Sigmoid colon (tissue), 7 donors: ENCODE results near the gene MARCKS. TPM values are rescaled to one million over a fixed set of nuclear protein-coding genes. Genes with fewer than 3 reads are reported as not detected.

Source experiments
- DNase-seq: peaks from one replicate; pipeline ENCODE4 v3.0.0-alpha.2; 2019
- H3K27ac ChIP-seq, 4 donors: fragments of 200-600 bp; sonication (generic); one replicate each; pipeline ENCODE4 v1.5.1; 2016 to 2019; ENCODE audit warnings: mild to moderate bottlenecking in 1 of 4
- H3K27me3 ChIP-seq, 3 donors: fragments of 200-600 bp; sonication (generic); one replicate each; pipeline ENCODE4 v1.5.1; 2019; ENCODE audit warnings: mild to moderate bottlenecking in 1 of 3
- H3K36me3 ChIP-seq, 4 donors: fragments of 200-600 bp; sonication (generic); one replicate each; pipeline ENCODE4 v1.5.1; 2016 to 2019
- H3K4me1 ChIP-seq, 4 donors: fragments of 200-600 bp; sonication (generic); one replicate each; pipeline ENCODE4 v1.5.1; 2017 to 2019
- H3K4me3 ChIP-seq, 4 donors: fragments of 200-600 bp; sonication (generic); one replicate each; pipeline ENCODE4 v1.5.1; 2017 to 2019; ENCODE audit warnings: mild to moderate bottlenecking in 2 of 4, moderate library complexity in 1 of 4
- H3K9me3 ChIP-seq, 4 donors: fragments of 200-600 bp in 3 of 4; sonication (generic) in 3 of 4; one replicate each; pipeline versions ENCODE4 v1.5.1 to v1.6.1; 2013 to 2019
- CTCF ChIP-seq, 4 experiments: fragments of 450-650 bp in 3 of 4; fragments of 200-600 bp in 1 of 4; IDR thresholded peaks; one replicate each; pipeline ENCODE4 v1.5.1; 2016 to 2019; ENCODE audit warnings: antibody characterized with exemption in 4 of 4, mild to moderate bottlenecking in 3 of 4, moderate library complexity in 2 of 4
- EP300 ChIP-seq, 4 donors: sonication (generic); formaldehyde crosslinking; IDR thresholded peaks; one replicate each; pipeline ENCODE4 v1.6.1; 2017; ENCODE audit warnings: antibody characterized with exemption in 4 of 4
- POLR2A ChIP-seq, 2 donors: fragments of 450-650 bp; IDR thresholded peaks; one replicate each; pipeline ENCODE4 v1.6.1; 2016; ENCODE audit warnings: antibody characterized with exemption in 2 of 2, mild to moderate bottlenecking in 2 of 2, moderate library complexity in 2 of 2
- POLR2AphosphoS5 ChIP-seq, 4 donors: sonication (generic); formaldehyde crosslinking; IDR thresholded peaks; one replicate each; pipeline ENCODE4 v1.6.1; 2017; ENCODE audit warnings: antibody characterized with exemption in 4 of 4
- WGBS, 2 donors: extraction: QIAGEN DNeasy Blood & Tissue Kit; methylation state at CpG; one replicate each; pipeline ENCODE4 v1.1.7; 2013; 5-methylcytosine and 5-hydroxymethylcytosine counted together
- intact Hi-C: fragments of 100-400 bp; cut with DNase I; formaldehyde crosslinking; loops from one replicate; pipeline ENCODE4 v1.15.1; 2023
- polyA plus RNA-seq, 3 donors: library from polyadenylated mRNA; stranded (reverse); fragments of 200-250 nt; gene quantifications; one replicate each; pipeline ENCODE4 v1.2.3, GENCODE V29; 2013
- total RNA-seq, 4 donors: library from RNA; depleted of rRNA; stranded (reverse); fragments of >200 nt; gene quantifications; one replicate each; pipeline ENCODE4 v1.1.0, GENCODE V29; 2016
- donor health status: healthy with polysubstance abuse.
- donor health status: Bipolar disorder and iron deficiency.
- donor health status: healthy.

Gene MARCKS
- total and polyA plus RNA-seq, 7 donors, result 30.0 to 67.1 (median 52.0) TPM

- peak overlapping the region; percentile 50 to 79 (median 70) for H3K4me3 ChIP-seq
- H3K27me3 ChIP-seq, result no peaks in the 10 kb centered on the region
- H3K36me3 ChIP-seq, result no peaks in the 10 kb centered on the region
- peaks cover 0 to 24% (median 13%) of the 10 kb centered on the region in 4 donors for H3K4me1 ChIP-seq
- WGBS, 2 donors, result 0% methylated on average over 67 of the region's 67 CpGs
- intact Hi-C loops, result loop anchor here (1.0 to 10.0 kb wide), 7 partner anchors 20 to 1078 kb away; no protein-coding TSS in a partner anchor
- no peaks in the 10 kb centered on the region for H3K9me3 ChIP-seq
- peak overlapping the region; percentile 89 to 99 (median 96) for H3K27ac ChIP-seq
- DNase-seq, result peak; percentile 94
- peak; percentile 85 to 93 (median 91) for TF ChIP-seq POLR2AphosphoS5 (IDR thresholded peaks at IDR 0.05)
- TF ChIP-seq EP300 (IDR thresholded peaks at IDR 0.05), result no peak
- TF ChIP-seq CTCF (IDR thresholded peaks at IDR 0.05), result peak; percentile 64 to 99 (median 78)
- TF ChIP-seq POLR2A (IDR thresholded peaks at IDR 0.05), result peak; percentile 62 to 72
These were observed 1.6 kb downstream of the MARCKS start for GRCh38 chr6:113858480-113859348.

- H3K36me3 ChIP-seq, result no peaks in the 10 kb centered on the region
- 6 to 29% methylated on average over 90 of the region's 90 CpGs for WGBS, 2 donors
- peak overlapping the region; percentile 31 to 79 (median 70) for H3K4me3 ChIP-seq
- H3K27ac ChIP-seq, result peak overlapping the region; percentile 89 to 99 (median 96)
- peak; percentile 74 for DNase-seq
- no peaks in the 10 kb centered on the region for H3K9me3 ChIP-seq
- TF ChIP-seq CTCF (IDR thresholded peaks at IDR 0.05), result no peak
- no peak for TF ChIP-seq POLR2AphosphoS5 (IDR thresholded peaks at IDR 0.05)
- TF ChIP-seq EP300 (IDR thresholded peaks at IDR 0.05), result no peak
- TF ChIP-seq POLR2A (IDR thresholded peaks at IDR 0.05), result no peak
- no peaks in the 10 kb centered on the region for H3K27me3 ChIP-seq
- intact Hi-C loops, result loop anchor here (1.0 to 10.0 kb wide), 7 partner anchors 19 to 1079 kb away; no protein-coding TSS in a partner anchor
- peaks cover 0 to 24% (median 13%) of the 10 kb centered on the region in 4 donors for H3K4me1 ChIP-seq
These were observed 2.4 kb downstream of the MARCKS start for GRCh38 chr6:113859349-113860180.

DNA sequence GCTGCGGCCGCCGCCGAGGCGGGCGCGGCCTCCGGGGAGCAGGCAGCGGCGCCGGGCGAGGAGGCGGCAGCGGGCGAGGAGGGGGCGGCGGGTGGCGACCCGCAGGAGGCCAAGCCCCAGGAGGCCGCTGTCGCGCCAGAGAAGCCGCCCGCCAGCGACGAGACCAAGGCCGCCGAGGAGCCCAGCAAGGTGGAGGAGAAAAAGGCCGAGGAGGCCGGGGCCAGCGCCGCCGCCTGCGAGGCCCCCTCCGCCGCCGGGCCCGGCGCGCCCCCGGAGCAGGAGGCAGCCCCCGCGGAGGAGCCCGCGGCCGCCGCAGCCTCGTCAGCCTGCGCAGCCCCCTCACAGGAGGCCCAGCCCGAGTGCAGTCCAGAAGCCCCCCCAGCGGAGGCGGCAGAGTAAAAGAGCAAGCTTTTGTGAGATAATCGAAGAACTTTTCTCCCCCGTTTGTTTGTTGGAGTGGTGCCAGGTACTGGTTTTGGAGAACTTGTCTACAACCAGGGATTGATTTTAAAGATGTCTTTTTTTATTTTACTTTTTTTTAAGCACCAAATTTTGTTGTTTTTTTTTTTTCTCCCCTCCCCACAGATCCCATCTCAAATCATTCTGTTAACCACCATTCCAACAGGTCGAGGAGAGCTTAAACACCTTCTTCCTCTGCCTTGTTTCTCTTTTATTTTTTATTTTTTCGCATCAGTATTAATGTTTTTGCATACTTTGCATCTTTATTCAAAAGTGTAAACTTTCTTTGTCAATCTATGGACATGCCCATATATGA, 3.2 kb downstream of the MARCKS start:
- Histone ChIP-seq H3K9me3 (no peaks in the 10 kb centered on the region), H3K4me1 (peaks cover 0 to 24% (median 13%) of the 10 kb centered on the region in 4 donors), H3K36me3 (no peaks in the 10 kb centered on the region), H3K27me3 (no peaks in the 10 kb centered on the region), H3K27ac (peak overlapping the region; percentile 89 to 99 (median 96)), H3K4me3 (peak overlapping the region; percentile 31 to 79 (median 70))
- 8 to 46% methylated on average over 56 of the region's 56 CpGs for WGBS, 2 donors
- TF ChIP-seq EP300 (IDR thresholded peaks at IDR 0.05), result no peak
- TF ChIP-seq CTCF (IDR thresholded peaks at IDR 0.05), result no peak
- no peak for TF ChIP-seq POLR2AphosphoS5 (IDR thresholded peaks at IDR 0.05)
- no peak for TF ChIP-seq POLR2A (IDR thresholded peaks at IDR 0.05)
- intact Hi-C loops, result no loop called here
- DNase-seq, result peak; percentile 75

- intact Hi-C loops, result no loop called here
- no peak for DNase-seq
- H3K4me1 ChIP-seq, result peaks cover 0 to 24% (median 10%) of the 10 kb centered on the region in 4 donors
- no peak for TF ChIP-seq EP300 (IDR thresholded peaks at IDR 0.05)
- no peak for TF ChIP-seq CTCF (IDR thresholded peaks at IDR 0.05)
- TF ChIP-seq POLR2AphosphoS5 (IDR thresholded peaks at IDR 0.05), result no peak
- no peak for TF ChIP-seq POLR2A (IDR thresholded peaks at IDR 0.05)
- H3K27me3 ChIP-seq, result no peaks in the 10 kb centered on the region
- H3K27ac ChIP-seq, result peak overlapping the region; percentile 39 to 99 (median 96)
- H3K9me3 ChIP-seq, result no peaks in the 10 kb centered on the region
- H3K36me3 ChIP-seq, result no peaks in the 10 kb centered on the region
- peak overlapping the region in 1 of 4 donors; percentile 10 for H3K4me3 ChIP-seq
These were observed 5.0 kb downstream of the MARCKS start for GRCh38 chr6:113862112-113862511.
